Neural cell (in vitro differentiated cells): ENCODE data around the gene MYL4. TPM values are rescaled to one million over a fixed set of nuclear protein-coding genes. Genes with fewer than 3 reads are reported as not detected.

Experiments
- H2AFZ ChIP-seq: fragments of 200-600, 300-800 bp; sonication (generic), shearing (Covaris generic); 2 replicates; pipeline ENCODE4 v1.6.0; 2014; ENCODE audit warnings: low read depth, mild to moderate bottlenecking, antibody characterized with exemption, low read length, moderate library complexity
- H3F3A ChIP-seq: fragments of 200-600 bp; shearing (Covaris generic); 2 replicates; pipeline ENCODE4 v1.6.1; 2016; ENCODE audit warnings: mild to moderate bottlenecking, moderate library complexity, mixed read lengths, antibody characterized with exemption, low read length; ENCODE audit not compliant: insufficient read depth, poor library complexity, severe bottlenecking
- H3K27ac ChIP-seq: fragments of 200-600, 300-800 bp; sonication (generic), shearing (Covaris generic); 2 replicates; pipeline ENCODE4 v1.5.1; 2014; ENCODE audit warnings: mild to moderate bottlenecking, low read length, moderate library complexity
- H3K27me3 ChIP-seq: fragments of 300-800, 200-600 bp; sonication (generic), shearing (Covaris generic); 2 replicates; pipeline ENCODE4 v1.6.0; 2014; ENCODE audit warnings: mild to moderate bottlenecking, low read depth, low read length, moderate library complexity; ENCODE audit not compliant: insufficient read depth
- H3K36me3 ChIP-seq: fragments of 300-800, 200-600 bp; sonication (generic), shearing (Covaris generic); 2 replicates; pipeline ENCODE4 v1.5.1; 2014; ENCODE audit warnings: mild to moderate bottlenecking, antibody characterized with exemption, low read length, moderate library complexity; ENCODE audit not compliant: insufficient read depth
- H3K4me2 ChIP-seq: fragments of 300-800, 200-600 bp; sonication (generic), shearing (Covaris generic); 2 replicates; pipeline ENCODE4 v1.6.0; 2014; ENCODE audit warnings: mild to moderate bottlenecking, low read length
- H3K4me3 ChIP-seq: fragments of 300-800, 200-600 bp; sonication (generic), shearing (Covaris generic); 2 replicates; pipeline ENCODE4 v1.5.1; 2014; ENCODE audit warnings: mild to moderate bottlenecking, low read length, moderate library complexity
- H3K79me2 ChIP-seq: fragments of 200-600 bp; shearing (Covaris generic); replicated peaks from 2 replicates; pipeline ENCODE4 v1.6.0; 2014; ENCODE audit warnings: mild to moderate bottlenecking, low read length, moderate library complexity; ENCODE audit not compliant: insufficient read depth
- H3K9ac ChIP-seq: fragments of 300-800, 200-600 bp; sonication (generic), shearing (Covaris generic); 2 replicates; pipeline ENCODE4 v1.6.1; 2016; ENCODE audit warnings: mild to moderate bottlenecking, low read length, mixed read lengths
- H3K9me2 ChIP-seq: fragments of 200-600 bp; shearing (Covaris generic); 2 replicates; pipeline ENCODE4 v1.6.1; 2016; ENCODE audit warnings: mild to moderate bottlenecking, low read length, mixed read lengths; ENCODE audit not compliant: insufficient read depth
- H3K9me3 ChIP-seq: fragments of 200-600, 300-800 bp; sonication (generic), shearing (Covaris generic); 2 replicates; pipeline ENCODE4 v1.6.1; 2016; ENCODE audit warnings: mild to moderate bottlenecking, mixed run types, low read length, moderate library complexity, mixed read lengths
- H4K20me1 ChIP-seq: fragments of 200-600 bp; shearing (Covaris generic); 2 replicates; pipeline ENCODE4 v1.6.1; 2016; ENCODE audit warnings: mild to moderate bottlenecking, mixed run types; ENCODE audit not compliant: insufficient read depth
- POLR2AphosphoS5 ChIP-seq: IDR thresholded peaks from 2 replicates; pipeline ENCODE4 v1.6.1; 2012
- RAD21 ChIP-seq: fragments of 450-650 bp; conservative IDR thresholded peaks from 2 replicates; pipeline ENCODE4 v1.6.1; 2014; ENCODE audit warnings: antibody characterized with exemption, mild to moderate bottlenecking, moderate library complexity
- SMC3 ChIP-seq: fragments of 450-650 bp; conservative IDR thresholded peaks from 2 replicates; pipeline ENCODE4 v1.6.1; 2014; ENCODE audit warnings: antibody characterized with exemption, mild to moderate bottlenecking, moderate library complexity; ENCODE audit not compliant: poor library complexity
- polyA plus RNA-seq: library from polyadenylated mRNA; depleted of rRNA; stranded (reverse); fragments of >200 nt; gene quantifications from 2 replicates; pipeline ENCODE4 v1.2.3, GENCODE V29; 2014
- small RNA-seq, 3 experiments: library from RNA; depleted of rRNA; stranded (forward); fragments of <200 nt; gene quantifications; one replicate each; pipeline ENCODE3, GENCODE V24; 2012
- TF ChIP-seq, protein P1 (sequence below): fragments of 450-650 bp; IDR thresholded peaks from 2 replicates; pipeline ENCODE4 v1.5.1; 2014; ENCODE audit warnings: antibody characterized with exemption, mild to moderate bottlenecking, moderate library complexity; ENCODE audit not compliant: poor library complexity, severe bottlenecking
- TF ChIP-seq, protein P2 (sequence below): IDR thresholded peaks from 2 replicates; pipeline ENCODE4 v1.6.1; 2012; ENCODE audit warnings: borderline replicate concordance

The MYL4 gene
- polyA plus RNA-seq, 1 donor from 2014 or later = not detected

DNA sequence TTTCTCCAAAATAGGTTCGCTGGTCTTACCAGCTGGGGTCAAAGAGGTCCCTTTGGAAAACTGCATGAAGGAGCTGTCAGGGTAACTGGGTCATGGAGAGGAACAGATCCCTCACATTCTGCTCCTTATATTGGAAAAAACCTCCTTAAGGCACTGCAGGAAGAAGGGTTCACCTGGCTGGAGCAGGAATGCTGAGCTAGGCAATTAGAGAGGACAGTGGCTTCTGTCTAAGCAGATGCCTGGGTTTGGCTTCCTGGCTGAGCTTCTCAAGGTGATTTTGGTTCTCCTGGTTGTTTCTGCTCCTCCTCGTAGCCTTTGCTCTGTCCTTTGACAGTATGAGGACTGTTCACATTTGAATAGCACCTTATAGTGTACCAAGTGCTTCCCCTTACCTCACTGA is 64.1 kb downstream of the MYL4 start:
- Histone ChIP-seq H4K20me1 (no peaks in the 10 kb centered on the region), H3K9me3 (no peaks in the 10 kb centered on the region), H2AFZ (no peak overlapping the region), H3K4me3 (no peak overlapping the region), H3K79me2 (no peaks in the 10 kb centered on the region), H3K4me2 (no peak overlapping the region), H3K9me2 (no peaks in the 10 kb centered on the region), H3K27me3 (no peaks in the 10 kb centered on the region), H3K9ac (no peak overlapping the region), H3K27ac (no peak overlapping the region), H3F3A (no peaks in the 10 kb centered on the region), H3K36me3 (no peaks in the 10 kb centered on the region)
- TF ChIP-seq, protein P1, sequence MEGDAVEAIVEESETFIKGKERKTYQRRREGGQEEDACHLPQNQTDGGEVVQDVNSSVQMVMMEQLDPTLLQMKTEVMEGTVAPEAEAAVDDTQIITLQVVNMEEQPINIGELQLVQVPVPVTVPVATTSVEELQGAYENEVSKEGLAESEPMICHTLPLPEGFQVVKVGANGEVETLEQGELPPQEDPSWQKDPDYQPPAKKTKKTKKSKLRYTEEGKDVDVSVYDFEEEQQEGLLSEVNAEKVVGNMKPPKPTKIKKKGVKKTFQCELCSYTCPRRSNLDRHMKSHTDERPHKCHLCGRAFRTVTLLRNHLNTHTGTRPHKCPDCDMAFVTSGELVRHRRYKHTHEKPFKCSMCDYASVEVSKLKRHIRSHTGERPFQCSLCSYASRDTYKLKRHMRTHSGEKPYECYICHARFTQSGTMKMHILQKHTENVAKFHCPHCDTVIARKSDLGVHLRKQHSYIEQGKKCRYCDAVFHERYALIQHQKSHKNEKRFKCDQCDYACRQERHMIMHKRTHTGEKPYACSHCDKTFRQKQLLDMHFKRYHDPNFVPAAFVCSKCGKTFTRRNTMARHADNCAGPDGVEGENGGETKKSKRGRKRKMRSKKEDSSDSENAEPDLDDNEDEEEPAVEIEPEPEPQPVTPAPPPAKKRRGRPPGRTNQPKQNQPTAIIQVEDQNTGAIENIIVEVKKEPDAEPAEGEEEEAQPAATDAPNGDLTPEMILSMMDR = no peak
- TF ChIP-seq, protein P2, sequence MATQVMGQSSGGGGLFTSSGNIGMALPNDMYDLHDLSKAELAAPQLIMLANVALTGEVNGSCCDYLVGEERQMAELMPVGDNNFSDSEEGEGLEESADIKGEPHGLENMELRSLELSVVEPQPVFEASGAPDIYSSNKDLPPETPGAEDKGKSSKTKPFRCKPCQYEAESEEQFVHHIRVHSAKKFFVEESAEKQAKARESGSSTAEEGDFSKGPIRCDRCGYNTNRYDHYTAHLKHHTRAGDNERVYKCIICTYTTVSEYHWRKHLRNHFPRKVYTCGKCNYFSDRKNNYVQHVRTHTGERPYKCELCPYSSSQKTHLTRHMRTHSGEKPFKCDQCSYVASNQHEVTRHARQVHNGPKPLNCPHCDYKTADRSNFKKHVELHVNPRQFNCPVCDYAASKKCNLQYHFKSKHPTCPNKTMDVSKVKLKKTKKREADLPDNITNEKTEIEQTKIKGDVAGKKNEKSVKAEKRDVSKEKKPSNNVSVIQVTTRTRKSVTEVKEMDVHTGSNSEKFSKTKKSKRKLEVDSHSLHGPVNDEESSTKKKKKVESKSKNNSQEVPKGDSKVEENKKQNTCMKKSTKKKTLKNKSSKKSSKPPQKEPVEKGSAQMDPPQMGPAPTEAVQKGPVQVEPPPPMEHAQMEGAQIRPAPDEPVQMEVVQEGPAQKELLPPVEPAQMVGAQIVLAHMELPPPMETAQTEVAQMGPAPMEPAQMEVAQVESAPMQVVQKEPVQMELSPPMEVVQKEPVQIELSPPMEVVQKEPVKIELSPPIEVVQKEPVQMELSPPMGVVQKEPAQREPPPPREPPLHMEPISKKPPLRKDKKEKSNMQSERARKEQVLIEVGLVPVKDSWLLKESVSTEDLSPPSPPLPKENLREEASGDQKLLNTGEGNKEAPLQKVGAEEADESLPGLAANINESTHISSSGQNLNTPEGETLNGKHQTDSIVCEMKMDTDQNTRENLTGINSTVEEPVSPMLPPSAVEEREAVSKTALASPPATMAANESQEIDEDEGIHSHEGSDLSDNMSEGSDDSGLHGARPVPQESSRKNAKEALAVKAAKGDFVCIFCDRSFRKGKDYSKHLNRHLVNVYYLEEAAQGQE = no peak
- TF ChIP-seq SMC3 = no peak
- TF ChIP-seq RAD21 = no peak
- TF ChIP-seq POLR2AphosphoS5 = no peak

Small RNA genes lying within 50 kb of the gene (small RNA-seq; reads per million reads assigned to genes)
- 0 reads per million in 3 experiments for gene RNU7-186P

Other genes with a start within 250 kb of the MYL4 start
- 4.7 and 9.8 TPM in 2 replicates for gene RPRML, start 230.1 kb upstream of the MYL4 start, polyA plus RNA-seq
- 47.5 and 50.1 TPM in 2 replicates for gene CDC27, start 20.1 kb upstream of the MYL4 start, polyA plus RNA-seq
- 0.06 TPM in 1 of 2 replicates, not detected in the other for gene ITGB3, start 44.5 kb downstream of the MYL4 start, polyA plus RNA-seq
- gene EFCAB13, start 114.6 kb downstream of the MYL4 start, polyA plus RNA-seq = 2.2 and 4.3 TPM in 2 replicates